Fibroblast of pulmonary artery (primary cell): ENCODE data around the gene EML6.

Experiments used
- DNase-seq: peaks from one replicate; pipeline ENCODE4 v3.0.0-alpha.2; 2010; ENCODE audit warnings: low read depth
- H3K4me3 ChIP-seq: replicated peaks from 2 replicates; pipeline ENCODE4 v1.5.1; 2011; ENCODE audit warnings: low read depth, mild to moderate bottlenecking, control low read depth, low read length, moderate library complexity
- CTCF ChIP-seq: IDR thresholded peaks from 2 replicates; pipeline ENCODE4 v1.5.1; 2011; ENCODE audit warnings: mild to moderate bottlenecking, control low read depth, low read length, inconsistent platforms; ENCODE audit errors: missing control alignments

Gene EML6

GRCh38 chr2:54808661-54809060 lies 85.2 kb downstream of the EML6 start:
- DNase-seq = peak; percentile 6
- TF ChIP-seq CTCF = no peak

GRCh38 chr2:54809819-54810218 lies 86.4 kb downstream of the EML6 start:
- peak; percentile 31 for DNase-seq
- H3K4me3 ChIP-seq = no peak overlapping the region
- no peak for TF ChIP-seq CTCF

More at GRCh38 chr2:54808661-54809060, 85.2 kb downstream of the EML6 start:
- H3K4me3 ChIP-seq = no peak overlapping the region

- no peak overlapping the region for H3K4me3 ChIP-seq
- DNase-seq = no peak
- TF ChIP-seq CTCF = no peak
Measured at GRCh38 chr2:54810246-54810645, 86.8 kb downstream of the EML6 start.

- H3K4me3 ChIP-seq = no peak overlapping the region
- TF ChIP-seq CTCF = no peak
- no peak for DNase-seq
Measured at GRCh38 chr2:54813584-54813983, 90.1 kb downstream of the EML6 start.

- H3K4me3 ChIP-seq = no peak overlapping the region
- DNase-seq = no peak
- no peak for TF ChIP-seq CTCF
Measured at GRCh38 chr2:54814389-54815147, 91.1 kb downstream of the EML6 start.

- DNase-seq = no peak
- TF ChIP-seq CTCF = no peak
- H3K4me3 ChIP-seq = no peak overlapping the region
Measured at GRCh38 chr2:54815148-54815539, 91.7 kb downstream of the EML6 start.

- H3K4me3 ChIP-seq = no peak overlapping the region
- no peak for TF ChIP-seq CTCF
- no peak for DNase-seq
Measured at GRCh38 chr2:54818226-54818625, 94.8 kb downstream of the EML6 start.
